Stimulated activated naive B cell treated with anti-CD40 and anti-IgM and Interleukin-4, amounts not matched to agents 10 μg/mL and 1 μg/mL and 100 μg/mL, for 72 hours (primary cell): Measurements from ENCODE around the gene TPSAB1.
"Not testable (repeated sequence)": the region's sequence is repeated elsewhere in the genome, so short reads cannot be mapped to it uniquely, and the experiment has no call there.

Experiments
- ATAC-seq, 2 donors: fragments of 150-1000 bp; cut with Tn5 transposase; replicated peaks; 2 replicates each; pipeline ENCODE4 v1.10.0; 2021; ENCODE audit warnings: moderate library complexity in 1 of 2
- DNase-seq: peaks from one replicate; pipeline ENCODE4 v3.0.0; 2021
- H3K27ac Mint-ChIP-seq: one replicate; pipeline ENCODE4 v1.8.0; 2022; ENCODE audit warnings: mild to moderate bottlenecking, mixed read lengths
- H3K27me3 Mint-ChIP-seq, 2 donors: one replicate each; pipeline ENCODE4 v1.8.0; 2022; ENCODE audit warnings: mixed read lengths in 2 of 2
- H3K36me3 Mint-ChIP-seq, 2 donors: one replicate each; pipeline ENCODE4 v1.8.0; 2022; ENCODE audit warnings: mixed read lengths in 2 of 2, mild to moderate bottlenecking in 1 of 2
- H3K4me1 Mint-ChIP-seq, 2 donors: one replicate each; pipeline ENCODE4 v1.8.0; 2022; ENCODE audit warnings: mixed read lengths in 2 of 2, mild to moderate bottlenecking in 1 of 2
- H3K4me3 Mint-ChIP-seq, 2 donors: one replicate each; pipeline ENCODE4 v1.8.0; 2022; ENCODE audit warnings: mild to moderate bottlenecking in 2 of 2, mixed read lengths in 2 of 2, moderate library complexity in 1 of 2
- H3K9me3 Mint-ChIP-seq, 2 donors: one replicate each; pipeline ENCODE4 v1.8.0; 2022; ENCODE audit warnings: mixed read lengths in 2 of 2, mild to moderate bottlenecking in 1 of 2

Gene TPSAB1

GRCh38 chr16:1240436-1240835 lies at the start of gene TPSAB1:
Gene TPSAB1 (plus strand): TSS chr16:1240705. CDS start chr16:1240939, 234 bp downstream.
- H3K4me1 Mint-ChIP-seq, H3K4me3 Mint-ChIP-seq, H3K27ac Mint-ChIP-seq, DNase-seq, ATAC-seq, H3K36me3 Mint-ChIP-seq, H3K9me3 Mint-ChIP-seq: not testable (repeated sequence)
- peaks cover 10% of the 10 kb centered on the region in 2 donors for H3K27me3 Mint-ChIP-seq

DNA sequence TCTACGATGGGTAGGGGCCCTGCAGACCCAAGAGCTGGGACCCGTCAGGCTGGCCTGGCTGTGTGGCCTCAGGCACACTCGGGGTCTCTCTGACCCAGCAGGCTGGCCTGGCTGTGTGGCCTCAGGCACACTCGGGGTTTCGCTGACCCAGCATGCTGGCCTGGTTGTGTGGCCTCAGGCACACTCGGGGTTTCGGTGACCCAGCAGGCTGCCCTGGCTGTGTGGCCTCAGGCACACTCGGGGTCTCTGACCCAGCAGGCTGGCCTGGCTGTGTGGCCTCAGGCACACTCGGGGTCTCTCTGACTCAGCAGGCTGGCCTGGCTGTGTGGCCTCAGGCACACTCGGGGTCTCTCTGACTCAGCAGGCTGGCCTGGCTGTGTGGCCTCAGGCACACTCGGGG lies 49.7 kb upstream of the TPSAB1 start:
- not testable (repeated sequence) for H3K36me3 Mint-ChIP-seq, DNase-seq, H3K9me3 Mint-ChIP-seq, H3K27ac Mint-ChIP-seq, H3K4me3 Mint-ChIP-seq, H3K4me1 Mint-ChIP-seq, ATAC-seq
- H3K27me3 Mint-ChIP-seq, result peaks cover 16 to 27% of the 10 kb centered on the region in 2 donors

- Mint-ChIP-seq H3K27me3 (peaks cover 16 to 37% of the 10 kb centered on the region in 2 donors), H3K36me3 (no peaks in the 10 kb centered on the region), H3K9me3 (no peaks in the 10 kb centered on the region), H3K4me1 (no peaks in the 10 kb centered on the region), H3K27ac (no peak overlapping the region), H3K4me3 (no peak overlapping the region)
- no peak for DNase-seq
- ATAC-seq, result no peak
Observed at GRCh38 chr16:1192384-1193073, 48.0 kb upstream of the TPSAB1 start.

GRCh38 chr16:1193143-1193824 lies 47.2 kb upstream of the TPSAB1 start:
- ATAC-seq, result no peak
- no peak overlapping the region for H3K27ac Mint-ChIP-seq
- H3K4me1 Mint-ChIP-seq, result no peaks in the 10 kb centered on the region
- H3K4me3 Mint-ChIP-seq, result no peak overlapping the region
- H3K9me3 Mint-ChIP-seq, result no peaks in the 10 kb centered on the region
- no peaks in the 10 kb centered on the region for H3K36me3 Mint-ChIP-seq
- DNase-seq, result no peak
- H3K27me3 Mint-ChIP-seq, result peaks cover 11 to 37% of the 10 kb centered on the region in 2 donors

DNA sequence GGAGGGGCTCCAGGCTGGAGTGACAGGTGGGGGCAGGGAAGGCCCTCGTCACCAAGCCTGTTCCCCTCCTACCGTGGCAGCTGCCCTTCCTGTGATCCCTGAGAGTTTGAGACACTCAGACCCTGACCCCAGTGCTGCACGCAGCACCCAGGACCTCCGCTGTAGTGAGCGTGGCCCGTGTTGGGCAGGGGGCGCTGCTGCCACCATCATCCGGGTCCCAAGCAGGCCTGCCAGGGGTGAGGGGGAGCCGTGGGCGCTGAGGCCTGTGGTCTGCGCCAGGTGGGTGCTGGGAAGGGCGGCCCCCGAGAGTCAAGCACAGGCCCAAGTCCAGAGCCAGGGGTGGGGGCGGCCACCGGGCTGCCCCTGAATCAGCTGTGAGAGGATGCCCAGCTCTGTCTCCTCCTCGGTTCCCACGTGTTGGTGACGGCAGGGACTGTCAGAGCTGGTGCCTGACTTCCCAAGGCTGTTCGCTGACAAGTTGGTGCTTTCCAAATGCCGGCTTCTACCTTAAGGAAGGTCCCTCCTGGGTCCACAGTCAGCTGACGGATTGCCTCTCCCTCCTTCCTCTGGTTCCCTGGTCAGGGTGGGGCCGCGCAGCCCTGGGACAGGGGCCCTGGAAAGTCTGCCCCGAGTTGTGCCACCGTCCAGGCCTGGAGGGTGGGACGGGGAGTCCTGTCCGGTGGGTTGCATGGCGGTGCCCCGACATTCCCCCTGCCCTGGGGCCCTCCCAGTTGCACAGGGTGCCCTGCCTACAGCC lies 46.5 kb upstream of the TPSAB1 start:
- Mint-ChIP-seq H3K27ac (no peak overlapping the region), H3K27me3 (peaks cover 8 to 32% of the 10 kb centered on the region in 2 donors), H3K4me3 (no peak overlapping the region), H3K4me1 (peaks cover 0 to 2% of the 10 kb centered on the region in 2 donors), H3K36me3 (no peaks in the 10 kb centered on the region), H3K9me3 (no peaks in the 10 kb centered on the region)
- ATAC-seq, result no peak
- DNase-seq, result no peak

- Mint-ChIP-seq H3K9me3 (peaks cover 2 to 3% of the 10 kb centered on the region in 2 donors), H3K36me3 (no peaks in the 10 kb centered on the region), H3K27ac (no peak overlapping the region), H3K4me3 (no peak overlapping the region), H3K4me1 (peaks cover 0 to 2% of the 10 kb centered on the region in 2 donors), H3K27me3 (peaks cover 5 to 30% of the 10 kb centered on the region in 2 donors)
- ATAC-seq (peak in 1 of 2 donors; percentile 38), DNase-seq (no peak)
Observed at GRCh38 chr16:1194665-1195392, 45.7 kb upstream of the TPSAB1 start.

DNA sequence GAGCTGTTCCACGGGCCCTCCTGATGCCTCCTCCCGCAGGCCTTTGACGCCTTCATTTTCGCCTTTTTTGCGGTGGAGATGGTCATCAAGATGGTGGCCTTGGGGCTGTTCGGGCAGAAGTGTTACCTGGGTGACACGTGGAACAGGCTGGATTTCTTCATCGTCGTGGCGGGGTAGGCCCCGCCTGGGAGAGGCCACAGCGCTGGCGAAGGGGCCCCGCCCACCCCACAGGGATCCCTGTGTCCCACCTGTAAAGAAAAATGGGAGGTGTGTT lies 45.2 kb upstream of the TPSAB1 start:
- no peak overlapping the region for H3K27ac Mint-ChIP-seq
- peaks cover 0 to 2% of the 10 kb centered on the region in 2 donors for H3K4me1 Mint-ChIP-seq
- DNase-seq, result no peak
- H3K9me3 Mint-ChIP-seq, result peaks cover 2 to 4% of the 10 kb centered on the region in 2 donors
- no peak overlapping the region for H3K4me3 Mint-ChIP-seq
- H3K36me3 Mint-ChIP-seq, result no peaks in the 10 kb centered on the region
- H3K27me3 Mint-ChIP-seq, result peaks cover 5 to 30% of the 10 kb centered on the region in 2 donors
- ATAC-seq, result no peak

DNA sequence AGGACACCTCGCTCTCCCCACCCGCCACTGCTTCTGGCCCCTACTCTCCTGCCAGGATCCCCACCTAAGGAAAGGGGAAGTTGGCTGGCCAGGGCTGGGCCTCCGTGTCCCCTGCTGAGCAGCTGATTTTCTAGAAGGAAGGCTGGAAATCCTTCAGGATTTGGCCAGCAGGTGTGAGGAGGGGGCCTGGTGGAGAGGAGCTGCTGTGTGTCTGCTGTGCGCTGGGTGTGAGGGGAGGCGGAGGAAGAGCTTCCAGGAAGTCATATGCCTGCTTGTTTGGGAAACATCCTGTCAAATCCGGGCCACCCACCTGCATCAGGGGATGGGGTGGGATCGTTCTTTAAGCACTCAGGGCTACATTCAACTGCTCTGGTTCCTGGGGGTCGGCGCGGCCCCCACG lies 44.0 kb upstream of the TPSAB1 start:
- no peak for ATAC-seq
- H3K9me3 Mint-ChIP-seq, result peaks cover 2 to 4% of the 10 kb centered on the region in 2 donors
- H3K4me1 Mint-ChIP-seq, result peaks cover 0 to 2% of the 10 kb centered on the region in 2 donors
- no peaks in the 10 kb centered on the region for H3K36me3 Mint-ChIP-seq
- no peak overlapping the region for H3K4me3 Mint-ChIP-seq
- peaks cover 5 to 30% of the 10 kb centered on the region in 2 donors for H3K27me3 Mint-ChIP-seq
- DNase-seq, result no peak
- no peak overlapping the region for H3K27ac Mint-ChIP-seq

- Mint-ChIP-seq H3K4me3 (no peak overlapping the region), H3K27me3 (peaks cover 5 to 30% of the 10 kb centered on the region in 2 donors), H3K4me1 (peaks cover 0 to 2% of the 10 kb centered on the region in 2 donors), H3K27ac (no peak overlapping the region), H3K9me3 (peaks cover 2 to 4% of the 10 kb centered on the region in 2 donors), H3K36me3 (no peaks in the 10 kb centered on the region)
- no peak for DNase-seq
- ATAC-seq, result no peak
Observed at GRCh38 chr16:1197237-1197866, 43.2 kb upstream of the TPSAB1 start.

DNA sequence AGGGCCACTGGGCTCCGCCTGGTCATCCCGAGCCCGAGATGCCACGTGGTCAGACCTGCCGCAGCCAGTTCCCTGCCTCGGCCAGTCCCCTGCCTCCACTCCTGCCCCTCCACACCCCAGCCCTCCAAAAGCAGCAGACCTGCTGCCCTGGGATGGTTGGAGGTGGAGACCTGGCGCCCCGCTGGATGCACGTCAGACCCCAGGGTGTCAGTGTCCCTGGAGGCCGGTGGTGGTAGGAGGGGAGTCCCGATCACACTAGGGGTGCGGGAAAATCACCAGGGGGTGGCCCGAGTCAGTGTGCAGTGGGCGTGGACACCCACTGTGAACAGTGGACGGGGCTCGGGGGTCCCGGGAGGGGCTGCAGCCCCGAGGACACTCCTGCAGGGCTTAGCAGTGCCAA lies 42.3 kb upstream of the TPSAB1 start:
- no peak overlapping the region for H3K4me3 Mint-ChIP-seq
- no peak for DNase-seq
- no peak for ATAC-seq
- H3K36me3 Mint-ChIP-seq, result no peaks in the 10 kb centered on the region
- peaks cover 0 to 2% of the 10 kb centered on the region in 2 donors for H3K4me1 Mint-ChIP-seq
- H3K27me3 Mint-ChIP-seq, result peaks cover 0 to 22% of the 10 kb centered on the region in 2 donors
- H3K27ac Mint-ChIP-seq, result no peak overlapping the region
- H3K9me3 Mint-ChIP-seq, result peaks cover 2 to 4% of the 10 kb centered on the region in 2 donors

GRCh38 chr16:1198671-1199346 lies 41.7 kb upstream of the TPSAB1 start:
- not testable (repeated sequence) for H3K4me3 Mint-ChIP-seq, H3K36me3 Mint-ChIP-seq, H3K27ac Mint-ChIP-seq, H3K9me3 Mint-ChIP-seq, H3K4me1 Mint-ChIP-seq, ATAC-seq, DNase-seq
- H3K27me3 Mint-ChIP-seq, result peaks cover 0 to 19% of the 10 kb centered on the region in 2 donors

GRCh38 chr16:1199347-1200013 lies 41.0 kb upstream of the TPSAB1 start:
- Mint-ChIP-seq H3K4me3 (no peak overlapping the region), H3K4me1 (peaks cover 0 to 2% of the 10 kb centered on the region in 2 donors), H3K27me3 (peaks cover 0 to 17% of the 10 kb centered on the region in 2 donors), H3K36me3 (no peaks in the 10 kb centered on the region), H3K27ac (no peak overlapping the region), H3K9me3 (peaks cover 2 to 4% of the 10 kb centered on the region in 2 donors)
- DNase-seq (no peak), ATAC-seq (no peak)
